ENCODE results near the gene ROPN1. TPM values are rescaled to one million over a fixed set of nuclear protein-coding genes. Genes with fewer than 3 reads are reported as not detected.
"Not testable (repeated sequence)": the region's sequence is repeated elsewhere in the genome, so short reads cannot be mapped to it uniquely, and the experiment has no call there.

Gene ROPN1
- total and polyA plus RNA-seq, 3 experiments from 2014 or later: not detected

DNA sequence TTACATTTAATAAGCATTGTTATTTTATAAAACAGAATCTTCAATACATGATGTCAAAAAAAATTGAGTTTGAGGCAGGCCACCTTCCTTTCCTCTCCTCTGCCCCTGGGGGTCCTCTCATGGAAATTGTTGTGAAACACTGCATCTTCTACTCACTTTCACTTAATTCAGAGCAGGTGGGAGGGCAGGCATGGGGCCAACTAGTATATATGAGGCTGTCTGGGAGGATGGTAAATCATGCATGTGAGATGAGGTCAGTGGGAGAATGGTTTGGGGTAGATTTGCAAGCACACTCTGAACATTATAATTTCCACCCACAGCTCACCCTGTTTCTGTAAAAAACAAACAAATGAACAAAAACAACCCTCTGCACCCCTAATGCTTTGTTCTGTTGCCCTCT is 20.5 kb downstream of the ROPN1 start:
- Mint-ChIP-seq H3K9me3 (peaks cover 0 to 3% (median 0%) of the 10 kb centered on the region in 5 donors), H3K36me3 (no peaks in the 10 kb centered on the region), H3K4me1 (no peaks in the 10 kb centered on the region), H3K27me3 (peaks cover 19 to 61% of the 10 kb centered on the region in 2 donors), H3K27ac (peak overlapping the region in 1 of 8 donors; percentile 24), H3K4me3 (no peak overlapping the region)
- no peaks in the 10 kb centered on the region for H3K27me3 ChIP-seq (ENCODE audit: insufficient read depth, low read length, poor library complexity, severe bottlenecking)
- ChIA-PET POLR2A (no interaction called here), CTCF (no interaction called here)
- no peaks in the 10 kb centered on the region for H3K36me3 ChIP-seq (ENCODE audit: insufficient read depth, low read length)
- H3K4me1 ChIP-seq (ENCODE audit: insufficient read depth, low read length): no peaks in the 10 kb centered on the region
- H3K27ac ChIP-seq (ENCODE audit: low read depth, low read length): no peak overlapping the region
- H3K9me3 ChIP-seq (ENCODE audit: low read length): no peaks in the 10 kb centered on the region
- no peak for DNase-seq
- no peak overlapping the region for H3K4me3 ChIP-seq (ENCODE audit: low read length)

DNA sequence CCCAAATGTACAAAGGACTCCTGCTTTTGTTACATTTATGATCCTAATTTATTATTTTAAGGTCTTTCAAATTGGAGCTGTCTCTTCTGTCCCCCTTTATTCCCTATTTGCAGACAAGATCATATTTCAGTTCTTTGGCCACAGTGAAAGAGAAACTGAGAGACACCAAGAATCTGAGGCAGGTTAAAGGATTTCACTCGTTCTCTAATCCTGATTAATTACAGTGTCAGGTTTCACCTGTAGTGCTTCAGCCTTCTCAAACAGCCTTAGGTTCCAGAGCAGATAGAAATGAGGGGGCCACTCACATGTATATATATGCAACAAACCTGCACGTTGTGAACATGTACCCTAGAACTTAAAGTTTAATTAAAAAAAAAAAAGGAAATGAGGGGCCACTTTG is 24.7 kb downstream of the ROPN1 start:
- H3K27ac Mint-ChIP-seq; H3K4me1 Mint-ChIP-seq; H3K4me3 ChIP-seq (ENCODE audit: low read length); CTCF ChIA-PET; DNase-seq; H3K36me3 Mint-ChIP-seq; POLR2A ChIA-PET; H3K9me3 ChIP-seq (ENCODE audit: low read length); H3K4me3 Mint-ChIP-seq; H3K9me3 Mint-ChIP-seq; H3K27ac ChIP-seq (ENCODE audit: low read depth, low read length); H3K36me3 ChIP-seq (ENCODE audit: insufficient read depth, low read length); H3K27me3 ChIP-seq (ENCODE audit: insufficient read depth, low read length, poor library complexity, severe bottlenecking); H3K4me1 ChIP-seq (ENCODE audit: insufficient read depth, low read length): not testable (repeated sequence)
- H3K27me3 Mint-ChIP-seq: peaks cover 22 to 45% of the 10 kb centered on the region in 2 donors

DNA sequence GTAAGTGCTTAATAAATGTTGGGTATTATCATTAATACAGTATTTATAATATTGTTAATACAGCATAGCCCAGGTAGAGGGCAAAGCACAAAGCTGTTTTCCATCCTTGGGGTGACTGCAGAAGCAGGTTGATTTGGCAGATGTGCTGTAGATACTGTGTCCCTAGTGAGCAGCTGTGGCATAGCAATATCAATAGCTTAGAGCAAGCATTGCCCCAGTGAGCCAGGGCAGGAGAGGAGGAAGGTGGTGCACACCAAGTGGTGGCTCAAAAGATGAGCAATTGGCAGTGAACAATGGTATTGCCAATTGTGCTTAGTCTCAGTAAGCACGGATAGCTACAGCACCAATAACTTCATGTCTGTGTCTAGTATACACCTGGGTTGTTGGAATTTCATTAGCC is 25.1 kb downstream of the ROPN1 start:
- DNase-seq: not testable (repeated sequence)

DNA sequence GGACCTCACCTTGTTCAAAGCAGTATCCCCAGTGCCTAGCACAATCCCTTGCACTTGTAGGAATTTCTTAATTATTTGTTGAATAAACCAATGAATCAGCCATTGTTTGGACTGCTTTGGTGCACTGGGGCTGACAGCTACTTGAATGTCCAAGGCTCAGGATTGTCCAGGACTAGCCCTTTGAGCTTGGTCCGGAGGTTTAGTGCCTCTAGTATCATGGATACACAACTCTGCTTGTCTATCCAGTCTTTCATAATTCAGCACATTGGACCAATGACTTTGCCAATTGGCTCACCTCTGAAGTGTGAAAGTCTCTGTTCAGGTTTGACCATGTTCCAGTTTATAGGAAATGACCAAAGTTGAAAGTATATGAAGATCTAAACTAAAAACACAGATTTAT is 27.1 kb downstream of the ROPN1 start:
- H3K27me3 ChIP-seq (ENCODE audit: insufficient read depth, low read length, poor library complexity, severe bottlenecking); H3K36me3 ChIP-seq (ENCODE audit: insufficient read depth, low read length); H3K9me3 Mint-ChIP-seq; CTCF ChIA-PET; H3K27ac ChIP-seq (ENCODE audit: low read depth, low read length); H3K4me1 ChIP-seq (ENCODE audit: insufficient read depth, low read length); POLR2A ChIA-PET; DNase-seq; H3K27ac Mint-ChIP-seq; H3K9me3 ChIP-seq (ENCODE audit: low read length); H3K4me3 ChIP-seq (ENCODE audit: low read length): not testable (repeated sequence)
- peak overlapping the region in 1 of 7 donors; percentile 24 for H3K4me3 Mint-ChIP-seq
- H3K27me3 Mint-ChIP-seq: peaks cover 21 to 26% of the 10 kb centered on the region in 2 donors
- H3K4me1 Mint-ChIP-seq: peaks cover 10 to 14% (median 14%) of the 10 kb centered on the region in 3 donors
- peaks cover 0 to 12% (median 0%) of the 10 kb centered on the region in 3 donors for H3K36me3 Mint-ChIP-seq

More for the DNA sequence above, 25.1 kb downstream of the ROPN1 start:
- H3K9me3 Mint-ChIP-seq; H3K36me3 Mint-ChIP-seq; H3K4me3 ChIP-seq (ENCODE audit: low read length); CTCF ChIA-PET; H3K27ac ChIP-seq (ENCODE audit: low read depth, low read length); H3K4me1 ChIP-seq (ENCODE audit: insufficient read depth, low read length); H3K4me1 Mint-ChIP-seq; POLR2A ChIA-PET; H3K4me3 Mint-ChIP-seq; H3K36me3 ChIP-seq (ENCODE audit: insufficient read depth, low read length); H3K27me3 ChIP-seq (ENCODE audit: insufficient read depth, low read length, poor library complexity, severe bottlenecking); H3K9me3 ChIP-seq (ENCODE audit: low read length); H3K27ac Mint-ChIP-seq: not testable (repeated sequence)
- peaks cover 22 to 42% of the 10 kb centered on the region in 2 donors for H3K27me3 Mint-ChIP-seq

DNA sequence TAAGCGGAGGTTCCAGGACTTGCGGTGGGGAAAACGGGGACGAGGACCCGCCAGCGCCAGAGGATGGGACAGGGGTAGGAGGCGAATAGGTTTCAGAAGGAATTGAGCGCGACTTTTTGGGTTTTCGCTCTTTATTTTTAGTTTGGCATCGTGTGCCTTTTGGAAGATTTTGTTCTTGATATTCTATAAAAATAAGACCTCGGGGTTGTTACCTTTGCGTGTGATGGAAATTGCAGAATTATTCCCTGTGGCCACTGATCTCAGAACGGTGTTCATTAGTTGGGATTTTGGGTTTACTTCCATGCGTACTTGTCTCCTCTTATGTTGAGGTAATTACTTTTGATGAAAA is 30.4 kb downstream of the ROPN1 start:
- peak overlapping the region; percentile 71 to 100 (median 94) for H3K27ac Mint-ChIP-seq
- Histone ChIP-seq H3K4me3 (ENCODE audit: low read length) (peak overlapping the region; percentile 76), H3K9me3 (ENCODE audit: low read length) (no peaks in the 10 kb centered on the region), H3K27me3 (ENCODE audit: insufficient read depth, low read length, poor library complexity, severe bottlenecking) (no peaks in the 10 kb centered on the region), H3K36me3 (ENCODE audit: insufficient read depth, low read length) (no peaks in the 10 kb centered on the region), H3K27ac (ENCODE audit: low read depth, low read length) (peak overlapping the region; percentile 53), H3K4me1 (ENCODE audit: insufficient read depth, low read length) (peaks cover 5% of the 10 kb centered on the region)
- CTCF ChIA-PET: no interaction called here
- no peak for DNase-seq
- POLR2A ChIA-PET: no interaction called here
- peaks cover 26 to 34% (median 33%) of the 10 kb centered on the region in 3 donors for H3K4me1 Mint-ChIP-seq
- no peaks in the 10 kb centered on the region for H3K9me3 Mint-ChIP-seq
- peaks cover 8 to 12% of the 10 kb centered on the region in 2 donors for H3K27me3 Mint-ChIP-seq
- peak overlapping the region; percentile 95 to 99 (median 97) for H3K4me3 Mint-ChIP-seq
- H3K36me3 Mint-ChIP-seq: peaks cover 0 to 13% (median 1%) of the 10 kb centered on the region in 3 donors

DNA sequence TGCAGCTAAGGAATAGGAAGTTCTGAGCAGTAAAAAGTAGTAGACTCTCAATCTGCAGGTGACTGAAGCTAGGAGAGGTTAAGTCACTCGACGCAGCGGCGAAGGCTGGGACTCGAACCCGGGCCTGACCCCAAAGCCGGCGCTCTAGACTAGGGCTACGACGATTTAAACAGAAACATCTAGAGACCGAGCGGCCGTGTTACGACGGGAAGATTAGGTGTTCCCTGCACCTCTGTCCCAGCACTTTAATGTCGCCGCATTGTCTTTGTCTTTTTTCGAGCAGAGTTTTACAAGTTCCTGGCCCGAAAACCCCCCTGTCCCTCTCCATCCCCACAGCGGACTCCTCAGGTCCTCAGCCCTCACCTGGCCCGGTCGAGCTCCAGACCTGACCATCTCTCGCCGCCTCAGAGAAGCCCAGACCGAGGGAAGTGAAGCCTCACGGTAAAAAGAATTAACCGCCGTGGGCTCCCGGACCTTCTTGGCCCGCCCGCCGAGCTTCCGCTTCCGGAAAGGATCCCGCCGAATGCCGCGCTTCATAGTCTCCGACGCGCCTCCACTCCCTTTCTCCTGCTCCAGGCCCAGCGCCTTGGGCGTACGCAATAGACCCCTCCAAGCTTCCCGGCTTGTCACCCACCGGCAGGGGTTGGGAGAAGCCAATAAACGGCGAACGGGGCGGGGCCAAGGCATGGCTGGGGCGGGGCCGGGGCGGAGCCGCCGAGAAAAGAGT is 31.0 kb downstream of the ROPN1 start, which contains the start of gene CCDC14:
CCDC14 (minus strand) TSS at position 449 of the 727 bp plus-strand sequence; CDS start at position 393, 56 bp downstream.
- ChIA-PET POLR2A (no interaction called here), CTCF (interaction anchor here (0.9 kb wide), 1 partner anchor 19 kb away, joined by 4 read pairs; no protein-coding TSS in a partner anchor)
- Histone ChIP-seq H3K9me3 (ENCODE audit: low read length) (no peaks in the 10 kb centered on the region), H3K4me3 (ENCODE audit: low read length) (peak within 1 kb of the TSS; percentile 76), H3K27ac (ENCODE audit: low read depth, low read length) (peak within 1 kb of the TSS; percentile 53), H3K4me1 (ENCODE audit: insufficient read depth, low read length) (peaks cover 5% of the 10 kb centered on the region), H3K36me3 (ENCODE audit: insufficient read depth, low read length) (no peaks in the 10 kb centered on the region), H3K27me3 (ENCODE audit: insufficient read depth, low read length, poor library complexity, severe bottlenecking) (no peaks in the 10 kb centered on the region)
- no peaks in the 10 kb centered on the region for H3K9me3 Mint-ChIP-seq
- peaks cover 8 to 12% of the 10 kb centered on the region in 2 donors for H3K27me3 Mint-ChIP-seq
- H3K4me1 Mint-ChIP-seq: peaks cover 26 to 34% (median 33%) of the 10 kb centered on the region in 3 donors
- peak within 1 kb of the TSS; percentile 71 to 100 (median 96) for H3K27ac Mint-ChIP-seq
- H3K36me3 Mint-ChIP-seq: peaks cover 0 to 13% (median 1%) of the 10 kb centered on the region in 3 donors
- peak within 1 kb of the TSS; percentile 95 to 99 (median 97) for H3K4me3 Mint-ChIP-seq
- DNase-seq: peak; percentile 63 to 81 (median 65)

DNA sequence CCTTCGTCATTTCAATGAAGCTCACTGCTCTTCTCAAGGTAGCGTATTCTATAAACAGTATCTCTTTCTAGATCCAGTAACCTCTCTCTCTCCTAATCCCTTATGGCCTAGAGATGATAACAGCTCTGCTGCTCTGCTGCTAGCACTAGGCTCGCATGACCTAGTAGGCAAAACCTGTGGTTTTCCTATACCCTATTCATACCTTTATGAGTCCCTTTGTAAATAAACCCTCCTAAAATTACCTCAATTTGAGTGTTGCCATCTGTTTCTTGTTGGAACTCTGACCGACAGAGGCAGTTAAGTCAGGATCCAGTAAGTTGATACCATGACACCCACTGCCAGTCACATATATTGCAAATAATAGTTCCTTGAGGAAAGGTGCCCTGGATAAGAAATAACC is 38.2 kb downstream of the ROPN1 start:
- Mint-ChIP-seq H3K36me3 (peaks cover 0 to 48% (median 28%) of the 10 kb centered on the region in 3 donors), H3K4me3 (no peak overlapping the region), H3K27me3 (no peaks in the 10 kb centered on the region), H3K27ac (no peak overlapping the region), H3K9me3 (no peaks in the 10 kb centered on the region), H3K4me1 (peaks cover 10 to 13% (median 12%) of the 10 kb centered on the region in 3 donors)
- ChIA-PET CTCF (no interaction called here), POLR2A (no interaction called here)
- Histone ChIP-seq H3K4me3 (ENCODE audit: low read length) (no peak overlapping the region), H3K27ac (ENCODE audit: low read depth, low read length) (no peak overlapping the region), H3K9me3 (ENCODE audit: low read length) (no peaks in the 10 kb centered on the region), H3K27me3 (ENCODE audit: insufficient read depth, low read length, poor library complexity, severe bottlenecking) (no peaks in the 10 kb centered on the region), H3K4me1 (ENCODE audit: insufficient read depth, low read length) (no peaks in the 10 kb centered on the region), H3K36me3 (ENCODE audit: insufficient read depth, low read length) (no peaks in the 10 kb centered on the region)
- no peak for DNase-seq

DNA sequence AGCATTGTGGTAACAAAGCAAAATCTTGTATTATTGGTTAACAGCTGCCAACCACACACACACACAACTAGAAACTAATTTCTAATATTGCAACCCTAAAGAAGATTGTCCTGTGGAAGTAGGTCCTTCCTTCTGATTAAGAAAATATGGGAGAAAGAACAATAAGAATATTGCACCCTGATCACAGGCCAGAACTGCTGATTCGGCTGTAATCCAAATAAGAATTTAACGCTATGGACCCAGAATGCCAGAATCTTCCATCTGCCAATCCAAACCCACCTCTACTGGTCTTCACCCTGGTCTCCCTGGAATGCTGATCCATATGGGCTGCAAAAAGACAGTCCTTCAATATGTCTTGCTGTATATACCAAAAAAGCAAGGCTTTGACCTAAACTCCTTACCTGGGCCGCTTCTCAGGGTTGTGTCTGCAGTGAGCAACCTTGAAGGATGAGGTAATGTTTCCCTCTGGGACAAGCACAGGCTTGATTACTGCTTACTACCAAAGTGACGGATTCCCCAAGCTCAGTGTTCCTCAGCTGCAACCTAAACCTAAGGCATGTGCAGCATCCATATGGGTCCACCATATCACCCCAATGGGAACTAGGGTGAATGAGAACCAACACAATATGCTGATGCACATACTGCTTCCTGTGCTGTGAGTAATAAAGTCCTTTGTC is 38.9 kb downstream of the ROPN1 start:
- ChIA-PET POLR2A (no interaction called here), CTCF (no interaction called here)
- H3K36me3 ChIP-seq (ENCODE audit: insufficient read depth, low read length): no peaks in the 10 kb centered on the region
- no peaks in the 10 kb centered on the region for H3K4me1 ChIP-seq (ENCODE audit: insufficient read depth, low read length)
- peaks cover 0 to 52% (median 31%) of the 10 kb centered on the region in 3 donors for H3K36me3 Mint-ChIP-seq
- H3K27ac Mint-ChIP-seq: no peak overlapping the region
- no peaks in the 10 kb centered on the region for H3K9me3 Mint-ChIP-seq
- H3K27me3 ChIP-seq (ENCODE audit: insufficient read depth, low read length, poor library complexity, severe bottlenecking): no peaks in the 10 kb centered on the region
- H3K27me3 Mint-ChIP-seq: no peaks in the 10 kb centered on the region
- DNase-seq: no peak
- no peak overlapping the region for H3K27ac ChIP-seq (ENCODE audit: low read depth, low read length)
- H3K4me1 Mint-ChIP-seq: peaks cover 3 to 6% (median 4%) of the 10 kb centered on the region in 3 donors
- no peak overlapping the region for H3K4me3 Mint-ChIP-seq
- H3K9me3 ChIP-seq (ENCODE audit: low read length): no peaks in the 10 kb centered on the region
- no peak overlapping the region for H3K4me3 ChIP-seq (ENCODE audit: low read length)

All from CD8-positive, alpha-beta memory T cell (primary cell).